Neural cell (in vitro differentiated cells): ENCODE measurements around the gene SPIN1. TPM values are rescaled to one million over a fixed set of nuclear protein-coding genes. Genes with fewer than 3 reads are reported as not detected.

Source experiments
- H2AFZ ChIP-seq: fragments of 200-600, 300-800 bp; sonication (generic), shearing (Covaris generic); 2 replicates; pipeline ENCODE4 v1.6.0; 2014; ENCODE audit warnings: low read depth, mild to moderate bottlenecking, antibody characterized with exemption, low read length, moderate library complexity
- H3F3A ChIP-seq: fragments of 200-600 bp; shearing (Covaris generic); 2 replicates; pipeline ENCODE4 v1.6.1; 2016; ENCODE audit warnings: mild to moderate bottlenecking, moderate library complexity, mixed read lengths, antibody characterized with exemption, low read length; ENCODE audit not compliant: insufficient read depth, poor library complexity, severe bottlenecking
- H3K27ac ChIP-seq: fragments of 200-600, 300-800 bp; sonication (generic), shearing (Covaris generic); 2 replicates; pipeline ENCODE4 v1.5.1; 2014; ENCODE audit warnings: mild to moderate bottlenecking, low read length, moderate library complexity
- H3K27me3 ChIP-seq: fragments of 300-800, 200-600 bp; sonication (generic), shearing (Covaris generic); 2 replicates; pipeline ENCODE4 v1.6.0; 2014; ENCODE audit warnings: mild to moderate bottlenecking, low read depth, low read length, moderate library complexity; ENCODE audit not compliant: insufficient read depth
- H3K36me3 ChIP-seq: fragments of 300-800, 200-600 bp; sonication (generic), shearing (Covaris generic); 2 replicates; pipeline ENCODE4 v1.5.1; 2014; ENCODE audit warnings: mild to moderate bottlenecking, antibody characterized with exemption, low read length, moderate library complexity; ENCODE audit not compliant: insufficient read depth
- H3K4me2 ChIP-seq: fragments of 300-800, 200-600 bp; sonication (generic), shearing (Covaris generic); 2 replicates; pipeline ENCODE4 v1.6.0; 2014; ENCODE audit warnings: mild to moderate bottlenecking, low read length
- H3K4me3 ChIP-seq: fragments of 300-800, 200-600 bp; sonication (generic), shearing (Covaris generic); 2 replicates; pipeline ENCODE4 v1.5.1; 2014; ENCODE audit warnings: mild to moderate bottlenecking, low read length, moderate library complexity
- H3K79me2 ChIP-seq: fragments of 200-600 bp; shearing (Covaris generic); replicated peaks from 2 replicates; pipeline ENCODE4 v1.6.0; 2014; ENCODE audit warnings: mild to moderate bottlenecking, low read length, moderate library complexity; ENCODE audit not compliant: insufficient read depth
- H3K9ac ChIP-seq: fragments of 300-800, 200-600 bp; sonication (generic), shearing (Covaris generic); 2 replicates; pipeline ENCODE4 v1.6.1; 2016; ENCODE audit warnings: mild to moderate bottlenecking, low read length, mixed read lengths
- H3K9me2 ChIP-seq: fragments of 200-600 bp; shearing (Covaris generic); 2 replicates; pipeline ENCODE4 v1.6.1; 2016; ENCODE audit warnings: mild to moderate bottlenecking, low read length, mixed read lengths; ENCODE audit not compliant: insufficient read depth
- H3K9me3 ChIP-seq: fragments of 200-600, 300-800 bp; sonication (generic), shearing (Covaris generic); 2 replicates; pipeline ENCODE4 v1.6.1; 2016; ENCODE audit warnings: mild to moderate bottlenecking, mixed run types, low read length, moderate library complexity, mixed read lengths
- H4K20me1 ChIP-seq: fragments of 200-600 bp; shearing (Covaris generic); 2 replicates; pipeline ENCODE4 v1.6.1; 2016; ENCODE audit warnings: mild to moderate bottlenecking, mixed run types; ENCODE audit not compliant: insufficient read depth
- CTCF ChIP-seq: fragments of 450-650 bp; IDR thresholded peaks from 2 replicates; pipeline ENCODE4 v1.5.1; 2014; ENCODE audit warnings: antibody characterized with exemption, mild to moderate bottlenecking, moderate library complexity; ENCODE audit not compliant: poor library complexity, severe bottlenecking
- EP300 ChIP-seq: fragments of 450-650 bp; conservative IDR thresholded peaks from 2 replicates; pipeline ENCODE4 v1.6.1; 2014; ENCODE audit warnings: antibody characterized with exemption, mild to moderate bottlenecking, moderate library complexity; ENCODE audit not compliant: poor library complexity, severe bottlenecking
- EZH2 ChIP-seq: fragments of 200-600, 300-800 bp; shearing (Covaris generic), sonication (generic); IDR thresholded peaks from 2 replicates; pipeline ENCODE4 v1.6.1; 2014; ENCODE audit warnings: antibody characterized with exemption, low read length, borderline replicate concordance, mild to moderate bottlenecking; ENCODE audit not compliant: insufficient read depth, poor library complexity, severe bottlenecking
- MXI1 ChIP-seq: fragments of 450-650 bp; conservative IDR thresholded peaks from 2 replicates; pipeline ENCODE4 v1.6.1; 2014; ENCODE audit warnings: antibody characterized with exemption, mild to moderate bottlenecking; ENCODE audit not compliant: poor library complexity, severe bottlenecking
- POLR2AphosphoS5 ChIP-seq: IDR thresholded peaks from 2 replicates; pipeline ENCODE4 v1.6.1; 2012
- RAD21 ChIP-seq: fragments of 450-650 bp; conservative IDR thresholded peaks from 2 replicates; pipeline ENCODE4 v1.6.1; 2014; ENCODE audit warnings: antibody characterized with exemption, mild to moderate bottlenecking, moderate library complexity
- REST ChIP-seq: IDR thresholded peaks from 2 replicates; pipeline ENCODE4 v1.6.1; 2012; ENCODE audit warnings: borderline replicate concordance
- SMC3 ChIP-seq: fragments of 450-650 bp; conservative IDR thresholded peaks from 2 replicates; pipeline ENCODE4 v1.6.1; 2014; ENCODE audit warnings: antibody characterized with exemption, mild to moderate bottlenecking, moderate library complexity; ENCODE audit not compliant: poor library complexity
- TAF1 ChIP-seq: IDR thresholded peaks from 2 replicates; pipeline ENCODE4 v1.6.1; 2012; ENCODE audit warnings: low read depth
- polyA plus RNA-seq: library from polyadenylated mRNA; depleted of rRNA; stranded (reverse); fragments of >200 nt; gene quantifications from 2 replicates; pipeline ENCODE4 v1.2.3, GENCODE V29; 2014

The SPIN1 gene
- polyA plus RNA-seq, 1 donor from 2014 or later = 282 TPM

- H3K36me3 ChIP-seq = no peaks in the 10 kb centered on the region
- H3K79me2 ChIP-seq = peaks cover 8% of the 10 kb centered on the region
- H3F3A ChIP-seq = peaks cover 3% of the 10 kb centered on the region
- no peaks in the 10 kb centered on the region for H4K20me1 ChIP-seq
- no peaks in the 10 kb centered on the region for H3K27me3 ChIP-seq
- no peak overlapping the region for H2AFZ ChIP-seq
- no peak overlapping the region for H3K4me2 ChIP-seq
- TF ChIP-seq EZH2 = no peak
- TF ChIP-seq CTCF = no peak
- TF ChIP-seq EP300 = no peak
- no peak for TF ChIP-seq REST
- TF ChIP-seq SMC3 = no peak
- TF ChIP-seq MXI1 = no peak
- no peaks in the 10 kb centered on the region for H3K9me3 ChIP-seq
- H3K9ac ChIP-seq = no peak overlapping the region
- H3K4me3 ChIP-seq = no peak overlapping the region
- H3K27ac ChIP-seq = no peak overlapping the region
- H3K9me2 ChIP-seq = no peaks in the 10 kb centered on the region
Observed at GRCh38 chr9:88476491-88477271, 88.4 kb downstream of the SPIN1 start.

GRCh38 chr9:88477300-88477751 lies 89.1 kb downstream of the SPIN1 start:
- Histone ChIP-seq H3K27ac (no peak overlapping the region), H3K4me2 (no peak overlapping the region), H3K9me3 (no peaks in the 10 kb centered on the region), H3K4me3 (no peak overlapping the region), H3K9me2 (no peaks in the 10 kb centered on the region), H2AFZ (no peak overlapping the region), H4K20me1 (no peaks in the 10 kb centered on the region), H3K36me3 (no peaks in the 10 kb centered on the region), H3K27me3 (no peaks in the 10 kb centered on the region), H3K9ac (no peak overlapping the region), H3F3A (peaks cover 3% of the 10 kb centered on the region), H3K79me2 (peaks cover 8% of the 10 kb centered on the region)
- TF ChIP-seq EZH2 (no peak), POLR2AphosphoS5 (no peak), CTCF (no peak), MXI1 (no peak), SMC3 (no peak), REST (no peak), RAD21 (no peak), TAF1 (no peak), EP300 (no peak)
